ENCODE data around the gene FRMD1. TPM values are rescaled to one million over a fixed set of nuclear protein-coding genes. Genes with fewer than 3 reads are reported as not detected.
A peak's percentile ranks its signal among the peaks of the same experiment; 100 is the strongest.

Gene FRMD1
- total RNA-seq, 1 donor from 2014 or later, result not detected

DNA sequence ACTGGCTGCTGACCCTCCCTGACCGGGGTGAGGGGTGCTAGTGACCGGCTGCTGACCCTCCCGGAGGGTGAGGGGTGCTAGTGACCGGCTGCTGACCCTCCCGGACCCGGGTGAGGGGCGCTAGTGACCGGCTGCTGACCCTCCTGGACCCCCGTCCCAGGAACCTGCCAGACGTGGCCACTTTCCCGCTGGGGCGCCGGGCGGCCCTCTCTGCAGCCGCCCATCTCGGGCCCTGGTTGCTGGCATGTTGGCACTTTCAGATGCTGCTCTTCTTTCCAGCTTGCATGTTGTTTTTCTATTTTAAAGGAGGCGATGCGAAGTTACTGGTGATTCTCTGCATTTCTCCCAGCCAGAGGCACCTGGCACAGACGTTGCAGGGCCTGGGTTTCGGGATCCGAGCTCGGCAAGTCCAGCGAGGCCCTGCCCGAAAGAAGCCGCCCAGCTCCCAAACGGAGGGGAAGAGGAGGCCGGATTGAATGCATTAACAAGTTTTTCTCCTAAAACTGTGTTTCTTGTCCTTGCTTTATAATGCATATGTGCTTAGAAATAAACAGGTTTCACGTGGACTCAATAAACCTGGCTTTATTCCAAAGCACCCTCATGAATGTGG is 34.4 kb downstream of the FRMD1 start:
- no peak for DNase-seq (ENCODE audit: low read depth, low spot score)

DNA sequence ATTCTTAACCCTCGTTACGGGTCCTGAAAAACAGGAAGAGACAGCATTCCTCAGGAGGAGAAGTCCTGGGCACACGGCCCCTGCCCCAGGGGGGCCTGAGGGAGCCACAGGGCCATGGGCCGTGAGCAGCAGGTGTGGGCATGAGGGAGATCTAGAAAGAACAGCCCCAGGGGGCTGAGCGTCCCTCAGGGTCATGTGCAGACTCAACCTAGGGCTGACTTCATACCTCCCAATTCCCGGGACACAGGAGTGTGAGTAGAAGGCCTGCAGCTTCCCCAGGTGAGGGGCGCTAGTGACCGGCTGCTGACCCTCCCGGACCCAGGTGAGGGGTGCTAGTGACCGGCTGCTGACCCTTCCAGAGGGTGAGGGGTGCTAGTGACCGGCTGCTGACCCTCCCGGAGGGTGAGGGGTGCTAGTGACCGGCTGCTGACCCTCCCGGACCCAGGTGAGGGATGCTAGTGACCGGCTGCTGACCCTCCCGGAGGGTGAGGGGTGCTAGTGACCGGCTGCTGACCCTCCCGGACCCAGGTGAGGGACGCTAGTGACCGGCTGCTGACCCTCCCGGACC is 35.1 kb downstream of the FRMD1 start:
- no peak for DNase-seq (ENCODE audit: low read depth, low spot score)

DNA sequence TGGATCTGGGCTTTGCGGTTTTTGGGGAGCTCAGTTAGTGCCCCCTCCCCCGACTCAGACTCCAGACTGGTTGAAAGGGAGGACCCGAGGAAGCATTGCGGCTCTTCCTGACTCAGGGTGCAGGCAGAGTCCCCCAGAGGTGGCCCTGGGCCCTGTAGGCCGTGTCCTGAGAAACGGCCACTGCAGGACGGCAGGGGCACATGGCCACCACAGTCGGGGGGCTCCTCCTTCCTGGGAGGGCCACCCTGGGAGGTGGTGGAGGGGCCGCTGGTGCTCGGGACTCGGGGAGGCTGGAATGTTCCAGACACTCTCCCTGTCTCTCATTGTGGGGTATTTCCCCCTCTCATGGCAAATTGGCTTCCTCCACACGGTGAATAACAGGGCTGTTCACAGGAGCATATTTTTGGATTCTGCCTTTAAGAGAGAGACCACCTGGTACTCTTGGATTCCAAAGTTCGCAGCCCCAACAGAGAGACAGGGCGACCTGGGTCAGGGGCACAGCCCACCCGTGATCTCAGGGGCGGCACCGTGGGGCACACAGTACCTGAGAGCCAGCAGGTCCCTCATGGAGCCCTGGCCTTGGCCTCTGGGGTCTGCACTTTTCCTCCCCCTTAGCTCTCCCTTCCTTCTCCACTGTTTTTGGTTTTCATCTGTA is 35.7 kb downstream of the FRMD1 start:
- no peak for DNase-seq (ENCODE audit: low read depth, low spot score)

DNA sequence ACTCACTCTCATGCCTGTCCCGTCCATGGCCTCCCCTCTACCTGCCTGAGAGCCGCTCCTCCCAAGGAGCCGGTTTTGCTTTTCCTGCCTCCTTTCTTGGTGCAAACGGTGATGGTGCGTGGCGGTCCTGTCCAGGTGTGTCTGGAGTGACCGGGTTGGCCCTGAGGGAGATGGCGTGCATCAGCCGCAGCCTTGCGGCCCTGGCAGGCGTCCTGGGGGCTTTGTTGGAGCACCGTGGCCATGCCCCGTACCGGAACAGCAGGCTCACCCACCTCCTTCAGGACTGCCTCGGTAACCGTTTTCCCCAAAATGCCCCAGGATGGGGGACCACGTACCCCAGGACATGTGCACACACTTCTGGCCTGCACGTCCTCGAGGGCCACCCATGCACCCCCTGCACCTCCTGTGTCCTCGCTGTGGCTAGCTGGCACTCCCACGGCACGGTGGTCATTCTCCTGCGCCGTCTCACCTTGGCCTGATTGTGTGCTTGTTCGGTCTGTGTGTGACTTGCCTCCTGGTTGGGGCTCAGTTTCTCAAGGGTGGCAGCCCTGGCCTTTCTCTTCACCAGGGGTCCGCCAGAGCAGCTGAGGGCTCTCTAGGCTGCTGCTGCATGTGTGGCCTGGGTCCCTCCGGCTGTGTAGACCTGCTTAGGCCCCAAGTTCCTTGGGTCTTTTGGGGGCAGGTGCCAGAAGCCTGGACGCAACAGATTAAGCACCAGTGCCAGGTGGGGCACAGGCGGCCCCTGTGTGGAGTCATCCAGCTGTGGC is 36.4 kb downstream of the FRMD1 start:
- no peak for DNase-seq (ENCODE audit: low read depth, low spot score)

DNA sequence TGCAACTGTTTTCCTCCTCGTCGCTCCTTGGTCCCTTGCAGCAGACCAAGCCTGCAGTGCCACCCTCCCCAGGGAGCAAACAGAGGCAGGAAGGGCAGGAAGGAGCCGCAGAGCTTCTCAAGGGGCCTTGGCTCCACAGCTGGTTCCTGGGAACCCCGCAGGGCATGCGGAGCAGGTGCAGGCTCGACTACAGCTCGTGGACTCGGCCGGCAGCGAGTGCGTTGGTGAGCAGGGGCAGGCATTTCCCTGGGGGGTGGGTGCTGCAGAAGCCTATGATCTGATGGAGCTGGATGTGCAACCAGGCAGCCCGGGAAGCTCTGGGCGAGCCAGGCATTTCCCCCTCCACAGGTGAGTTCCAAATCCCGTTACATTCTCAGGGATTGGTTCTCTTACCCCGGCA is 37.1 kb downstream of the FRMD1 start:
- no peak for DNase-seq (ENCODE audit: low read depth, low spot score)

DNA sequence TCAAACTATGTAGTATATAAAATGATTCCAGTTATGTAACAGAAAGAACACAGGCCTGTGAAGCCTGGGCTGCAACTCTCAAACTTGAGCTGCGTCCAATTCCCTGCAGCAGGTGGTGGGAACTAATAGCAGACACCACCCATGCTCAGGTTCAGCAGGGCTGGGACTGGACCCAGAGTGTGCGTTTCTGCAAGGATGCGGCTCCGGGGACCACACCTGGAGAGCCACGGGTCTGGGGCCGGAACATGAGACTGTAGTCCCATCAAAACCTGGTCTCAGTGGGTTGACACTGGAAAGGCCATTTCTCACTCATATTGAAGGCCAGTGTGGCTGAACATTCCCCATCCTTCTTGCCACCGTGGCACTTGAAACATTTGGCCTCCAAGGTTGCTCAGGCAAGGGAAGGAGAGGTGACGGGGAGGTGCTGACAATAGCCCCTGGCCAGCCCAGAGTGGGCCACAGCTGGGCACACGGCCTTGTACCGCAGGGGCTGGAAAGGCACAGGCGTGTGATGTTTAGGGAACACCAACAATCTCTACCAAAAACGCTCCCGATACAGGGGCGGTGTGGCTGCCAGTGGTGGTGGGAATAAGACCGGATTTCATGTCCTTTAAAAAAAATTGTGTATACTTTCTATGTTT is 38.0 kb downstream of the FRMD1 start:
- DNase-seq (ENCODE audit: low read depth, low spot score), result no peak

DNA sequence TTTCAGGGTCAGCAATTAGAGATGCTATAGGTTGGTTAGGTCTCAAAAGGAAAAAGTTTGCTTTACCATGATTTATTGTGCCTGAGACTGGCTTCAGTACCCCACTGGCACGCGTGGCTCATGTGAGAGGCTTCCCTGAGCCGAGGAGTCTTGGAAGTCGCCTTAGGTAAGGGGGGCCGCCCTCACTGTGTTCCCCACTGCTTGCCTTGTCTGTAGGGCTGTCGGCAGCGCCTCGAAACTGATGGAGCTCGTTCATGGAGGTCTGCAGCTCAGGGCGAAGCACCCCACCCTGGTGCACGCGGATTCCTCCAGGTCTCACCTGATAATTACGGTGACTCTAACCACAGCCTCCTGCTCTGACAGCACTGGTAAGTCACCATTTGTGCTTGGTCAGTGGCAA is 39.2 kb downstream of the FRMD1 start:
- no peak for DNase-seq (ENCODE audit: low read depth, low spot score)

DNA sequence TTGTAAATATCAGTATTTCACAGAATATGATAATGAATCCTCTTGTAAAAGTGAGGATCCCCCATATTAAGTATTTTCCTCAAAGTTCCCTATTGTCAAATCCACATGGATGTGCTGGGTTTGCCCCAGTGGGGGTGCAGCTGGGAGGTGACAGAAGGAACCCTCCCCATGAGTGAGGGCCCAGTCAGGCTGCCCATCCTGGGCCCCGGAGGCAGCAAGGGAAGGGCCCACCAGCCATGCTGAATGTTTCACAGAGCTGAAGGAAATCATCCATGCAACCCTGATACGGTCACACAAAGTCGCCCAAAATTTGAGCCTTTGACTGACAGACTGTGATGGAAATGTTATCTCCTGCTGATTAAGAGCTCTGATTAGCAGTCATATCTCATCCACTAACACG is 39.7 kb downstream of the FRMD1 start:
- no peak for DNase-seq (ENCODE audit: low read depth, low spot score)

DNA sequence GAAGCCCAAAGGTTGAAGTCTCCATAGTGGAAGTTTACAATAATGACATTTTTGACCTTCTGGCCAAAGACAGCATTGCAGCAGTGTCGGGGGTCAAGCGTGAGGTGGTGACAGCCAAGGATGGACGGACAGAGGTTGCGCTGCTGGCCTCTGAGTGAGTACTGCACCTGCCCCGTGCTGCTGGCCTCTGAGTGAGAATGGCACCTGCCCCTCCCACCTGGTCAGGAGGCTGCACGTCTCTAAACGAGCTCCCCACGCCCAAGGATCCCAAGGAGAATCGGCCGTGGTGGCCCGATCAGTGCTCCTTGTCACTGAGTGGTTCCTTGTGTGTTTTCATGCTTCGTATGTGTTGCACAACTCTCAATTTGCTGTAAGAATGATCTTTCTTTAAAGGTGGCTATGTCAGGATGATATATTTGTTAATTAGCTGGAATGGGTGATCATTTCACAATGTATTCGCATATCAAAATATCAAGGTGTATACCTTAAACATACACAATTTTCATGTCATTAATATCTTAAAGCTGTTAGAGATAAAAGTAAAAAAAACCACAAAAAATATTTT is 40.4 kb downstream of the FRMD1 start:
- no peak for DNase-seq (ENCODE audit: low read depth, low spot score)

DNA sequence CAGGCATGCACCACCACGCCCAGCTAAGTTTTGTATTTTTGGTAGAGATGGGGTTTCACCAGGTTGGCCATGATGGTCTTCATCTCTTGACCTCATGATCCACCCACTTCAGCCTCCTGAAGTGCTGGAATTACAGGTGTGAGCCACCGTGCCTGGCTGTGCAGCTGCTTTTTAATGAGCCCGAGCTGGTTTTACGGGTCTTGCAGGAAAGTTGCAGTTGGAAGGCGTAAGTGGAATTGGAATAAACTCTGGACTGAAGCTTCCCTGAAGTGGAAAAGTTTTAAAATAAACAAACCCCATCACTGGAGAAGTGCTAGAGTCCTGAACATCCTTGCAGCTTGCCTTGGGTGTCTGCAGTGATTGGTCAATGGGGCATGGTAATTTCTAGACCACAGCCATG is 41.2 kb downstream of the FRMD1 start:
- no peak for DNase-seq (ENCODE audit: low read depth, low spot score)

DNA sequence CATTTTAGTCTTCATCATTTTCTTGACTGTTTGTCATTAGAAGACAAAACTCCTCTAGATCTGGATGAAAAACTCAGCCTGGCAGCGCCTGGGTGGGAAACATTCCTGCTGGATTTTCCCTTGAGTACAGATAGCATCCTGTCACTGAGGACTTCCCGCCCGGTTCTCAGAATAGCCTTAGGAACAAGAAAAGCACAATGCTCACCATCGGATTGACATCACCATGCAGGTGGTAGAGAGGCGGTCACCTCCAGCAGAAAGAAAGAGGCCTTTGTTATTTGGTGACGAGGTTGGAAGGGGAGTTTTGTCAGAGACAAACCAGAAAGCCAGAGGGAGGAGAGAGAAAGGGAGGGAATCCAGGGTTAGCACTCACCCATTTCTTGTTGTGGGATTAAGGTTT is 41.8 kb downstream of the FRMD1 start:
- no peak for DNase-seq (ENCODE audit: low read depth, low spot score)

DNA sequence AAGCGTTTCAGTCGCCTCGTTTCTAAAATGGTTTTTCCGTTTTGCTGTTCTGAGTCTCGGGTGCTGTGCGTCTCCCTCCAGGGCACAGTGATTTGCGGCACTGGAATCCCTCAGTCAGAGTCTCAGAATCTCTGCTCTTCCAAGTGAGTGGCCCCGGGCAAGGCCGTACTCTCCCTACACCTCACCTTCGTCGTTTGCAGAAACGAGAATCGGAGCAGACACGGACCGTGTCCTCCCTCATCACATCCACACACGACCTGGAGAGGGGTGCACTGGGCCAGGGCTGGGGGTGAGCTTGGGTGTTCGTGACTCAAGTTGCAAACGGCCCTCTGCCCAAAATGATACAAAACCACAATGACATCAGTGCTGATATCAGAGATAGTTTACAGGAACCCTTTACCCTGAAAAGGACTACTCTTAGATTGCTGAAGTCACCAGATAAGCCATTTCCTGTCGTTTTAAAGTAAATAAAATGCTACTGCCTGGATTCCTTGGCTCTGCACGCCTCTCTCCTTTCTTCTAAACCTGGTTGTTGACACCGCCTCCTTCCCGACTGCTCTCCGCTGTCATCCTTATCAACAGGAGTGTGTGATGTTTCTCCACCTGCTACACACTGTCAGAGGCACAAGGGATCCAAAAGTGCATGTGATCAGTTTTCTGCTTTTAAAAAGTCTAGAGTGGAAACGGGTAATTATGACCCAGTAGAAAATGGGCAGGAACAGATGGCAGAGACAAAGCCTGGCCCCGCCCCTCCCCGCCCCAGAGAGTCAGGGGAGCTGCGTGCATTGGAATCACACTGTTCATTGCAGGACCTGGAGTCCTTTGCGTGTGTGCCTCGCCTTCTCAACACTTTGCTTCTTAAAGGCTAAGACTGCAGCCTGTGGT is 43.1 kb downstream of the FRMD1 start:
- no peak for DNase-seq (ENCODE audit: low read depth, low spot score)

DNA sequence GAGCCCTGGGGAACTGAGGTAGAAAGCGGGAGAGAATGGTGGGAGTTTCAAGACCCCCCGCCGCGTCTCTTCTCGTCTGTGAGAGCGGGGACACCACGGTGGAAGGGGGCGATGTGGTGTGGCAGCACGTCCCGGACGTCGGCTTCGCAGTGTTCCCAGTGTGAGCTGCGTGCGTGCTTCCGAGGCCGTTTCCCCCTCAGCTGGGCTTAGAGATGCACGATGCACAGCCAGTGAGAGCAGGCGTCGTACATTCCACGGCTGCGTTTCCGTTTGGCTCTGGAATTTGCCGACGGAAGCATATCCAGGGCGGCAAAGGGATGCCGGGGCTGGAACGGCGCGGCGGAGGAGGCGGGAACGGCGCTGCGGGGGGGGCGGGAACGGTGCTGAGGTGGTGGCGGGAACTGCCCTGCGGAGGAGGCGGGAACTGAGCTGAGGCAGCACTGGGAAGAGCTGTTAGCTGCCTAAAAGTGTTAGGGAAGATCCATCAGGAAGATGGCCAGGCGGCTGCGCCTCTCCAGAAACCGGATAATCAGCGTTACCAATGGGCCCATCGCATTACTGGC is 43.8 kb downstream of the FRMD1 start:
- DNase-seq (ENCODE audit: low read depth, low spot score), result peak; percentile 30

DNA sequence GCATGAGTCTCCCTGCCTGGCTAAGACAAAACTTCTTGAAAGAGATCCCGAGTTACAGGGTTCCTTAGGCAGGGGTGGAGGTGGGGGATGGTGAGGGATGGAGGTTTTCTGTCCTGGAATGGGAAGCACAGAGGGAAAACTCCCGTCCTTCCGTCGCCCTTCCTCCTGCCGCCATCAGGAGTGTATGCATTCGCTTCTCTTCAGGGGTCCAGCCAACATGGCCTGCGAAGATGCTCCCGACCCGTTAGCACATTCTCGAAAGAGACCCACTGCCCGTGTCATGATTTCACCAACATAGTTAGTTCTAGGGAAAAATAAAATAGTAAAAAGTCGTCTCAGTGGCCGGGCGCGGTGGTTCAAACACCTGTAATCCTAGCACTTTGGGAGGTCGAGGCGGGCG is 44.5 kb downstream of the FRMD1 start:
- DNase-seq (ENCODE audit: low read depth, low spot score), result no peak

DNA sequence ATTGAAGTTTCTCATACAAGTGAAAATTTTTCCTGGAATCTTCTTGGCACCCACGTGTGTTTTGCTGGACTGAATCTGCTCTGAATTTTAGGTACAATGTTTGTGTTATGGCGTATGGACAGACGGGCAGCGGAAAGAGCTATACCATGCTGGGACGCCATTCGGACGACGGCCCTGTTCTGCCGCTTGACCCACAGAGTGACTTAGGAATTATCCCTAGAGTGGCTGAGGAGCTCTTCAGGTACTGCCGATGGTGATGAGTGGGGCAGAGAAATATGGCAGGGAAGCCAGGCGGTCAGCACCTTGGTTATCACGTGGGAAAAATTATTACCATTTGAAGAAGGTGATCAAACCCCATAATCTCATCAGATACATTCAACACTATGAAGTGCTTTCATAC is 45.2 kb downstream of the FRMD1 start:
- no peak for DNase-seq (ENCODE audit: low read depth, low spot score)

DNA sequence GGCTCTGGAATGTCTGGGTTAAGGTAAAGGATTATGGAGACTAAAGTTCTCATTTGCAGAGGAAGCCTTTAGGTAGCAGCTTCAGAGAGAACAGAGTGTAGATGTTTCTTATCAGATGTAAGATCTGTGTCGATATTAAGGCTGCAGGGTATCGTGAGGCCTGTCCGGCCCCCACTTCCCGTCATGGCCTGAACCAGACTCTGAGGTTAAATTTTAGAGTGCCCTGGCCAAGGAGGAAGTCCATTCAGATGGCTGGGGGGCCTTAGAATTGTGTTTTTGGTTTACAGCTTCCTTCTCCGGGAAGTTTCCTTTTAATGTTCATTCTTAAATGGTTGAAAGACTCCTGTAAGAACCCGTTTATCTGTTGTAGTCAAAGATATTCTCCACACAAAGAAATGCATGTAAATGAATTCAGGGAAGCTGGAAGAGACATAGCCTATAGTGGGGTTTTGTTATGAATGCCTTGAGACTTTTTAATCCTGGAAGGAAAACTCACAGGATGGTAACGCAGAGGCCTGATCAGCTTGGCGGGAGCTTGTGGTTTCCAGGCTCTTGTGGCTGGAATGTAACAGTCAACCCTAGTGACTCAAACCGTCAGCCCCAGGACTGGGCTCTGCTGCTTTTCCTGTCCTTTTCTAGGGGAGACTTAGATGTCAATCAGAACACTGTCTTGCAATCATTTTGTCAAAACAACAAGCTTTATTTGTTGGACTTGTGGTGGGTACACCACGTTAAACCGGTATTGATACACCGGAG is 46.8 kb downstream of the FRMD1 start:
- no peak for DNase-seq (ENCODE audit: low read depth, low spot score)

DNA sequence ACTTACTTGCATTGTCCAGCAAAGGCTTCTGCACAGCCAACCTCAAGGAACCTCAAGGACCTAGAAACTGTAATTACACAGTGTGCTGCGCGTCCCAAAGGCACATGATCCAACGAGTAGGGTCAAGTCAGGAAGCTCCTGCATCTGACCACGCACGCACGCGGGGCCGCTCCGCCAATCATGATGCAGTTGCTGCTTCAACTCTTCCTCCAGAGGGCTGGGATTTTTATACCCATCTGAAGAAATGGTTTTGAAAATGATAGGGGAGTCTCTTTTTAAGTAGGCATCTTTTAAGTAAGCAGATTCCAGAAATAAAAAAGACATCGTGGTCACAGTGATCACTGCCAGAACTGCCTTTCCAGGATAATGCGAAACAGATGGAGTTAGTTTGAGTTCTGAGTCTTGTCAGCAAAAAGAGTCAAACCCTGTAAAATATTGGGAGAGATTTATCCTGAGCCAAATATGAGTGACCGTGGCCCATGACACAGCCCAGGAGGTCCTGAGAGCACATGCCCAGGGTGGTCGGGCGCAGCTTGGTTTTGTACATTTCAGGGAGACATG is 47.5 kb downstream of the FRMD1 start:
- no peak for DNase-seq (ENCODE audit: low read depth, low spot score)

DNA sequence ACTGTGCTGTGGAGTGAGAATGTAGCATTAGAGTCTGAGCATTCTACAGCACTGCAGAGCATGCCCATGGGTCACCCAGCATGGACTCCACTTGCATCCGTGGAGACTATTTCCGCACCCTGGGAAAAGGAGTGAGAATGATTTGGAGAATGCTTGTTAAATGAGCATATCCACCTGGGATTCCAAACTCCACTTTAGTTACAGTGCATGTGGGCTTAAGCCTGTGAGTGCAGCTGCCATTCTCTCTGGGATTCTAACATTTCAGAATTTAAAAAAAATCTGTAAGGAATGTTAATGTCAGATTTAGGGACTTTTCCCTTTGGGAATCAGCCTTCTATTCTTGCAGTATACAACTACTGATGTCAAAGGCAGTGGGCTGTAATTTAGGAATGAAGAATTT is 48.1 kb downstream of the FRMD1 start:
- no peak for DNase-seq (ENCODE audit: low read depth, low spot score)

DNA sequence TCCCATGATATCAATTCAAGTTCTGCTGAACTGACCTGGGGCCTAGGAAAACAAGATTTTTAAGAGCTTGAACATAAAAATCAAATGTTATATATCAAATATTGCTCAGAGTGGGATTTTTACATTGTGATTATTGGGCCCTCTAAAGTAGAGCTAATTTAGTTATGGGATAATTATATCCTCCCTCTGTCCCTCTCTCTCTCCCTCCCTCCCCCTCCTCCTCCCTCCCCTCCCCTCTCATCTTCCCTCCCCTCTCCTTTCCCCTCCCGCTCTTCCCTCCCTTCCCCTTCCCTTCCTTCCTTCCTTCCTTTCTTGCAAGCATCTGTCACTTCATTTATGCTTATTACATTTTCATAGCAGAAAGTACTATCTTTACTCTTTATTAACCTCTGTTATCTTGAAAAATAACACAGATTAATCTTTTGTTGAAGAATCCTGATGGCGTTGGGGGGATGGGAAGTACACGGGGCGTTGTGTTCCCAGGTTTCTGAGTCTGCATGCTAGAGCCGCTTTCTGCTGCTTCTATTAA is 48.7 kb downstream of the FRMD1 start:
- no peak for DNase-seq (ENCODE audit: low read depth, low spot score)
